ENCODE results near the gene SPIN1. TPM values are rescaled to one million over a fixed set of nuclear protein-coding genes. Genes with fewer than 3 reads are reported as not detected.

SPIN1 gene
- total RNA-seq, 1 experiment from 2014 or later, result 82.5 TPM

DNA sequence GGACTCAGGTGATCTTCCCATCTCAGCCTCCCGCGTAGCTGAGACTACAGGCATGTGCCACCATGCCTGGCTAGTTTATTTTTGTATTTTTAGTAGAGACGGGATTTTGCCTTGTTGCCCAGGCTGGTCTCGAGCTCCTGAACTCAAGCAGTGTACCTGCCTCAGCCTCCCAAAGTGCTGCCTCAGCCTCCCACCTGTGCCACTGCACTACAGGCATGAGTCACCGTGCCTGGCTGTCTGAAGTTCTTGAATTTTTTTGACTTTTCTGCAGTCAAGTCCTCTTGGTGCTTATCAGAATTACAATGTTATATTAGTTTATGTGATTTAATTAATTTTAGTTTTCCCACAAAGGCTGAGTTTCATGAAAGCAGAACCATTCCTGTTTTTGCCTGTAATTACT, 9.8 kb downstream of the SPIN1 start:
- Histone ChIP-seq H3K4me3 (no peak overlapping the region), H3K9me3 (replicated peaks) (no peaks in the 10 kb centered on the region), H3K36me3 (peaks cover 10% of the 10 kb centered on the region; the same call in 1 of the 2 replicates), H3K27ac (no peak overlapping the region), H3K4me1 (no peaks in the 10 kb centered on the region), H3K27me3 (no peaks in the 10 kb centered on the region)
- DNase-seq, result no peak

DNA sequence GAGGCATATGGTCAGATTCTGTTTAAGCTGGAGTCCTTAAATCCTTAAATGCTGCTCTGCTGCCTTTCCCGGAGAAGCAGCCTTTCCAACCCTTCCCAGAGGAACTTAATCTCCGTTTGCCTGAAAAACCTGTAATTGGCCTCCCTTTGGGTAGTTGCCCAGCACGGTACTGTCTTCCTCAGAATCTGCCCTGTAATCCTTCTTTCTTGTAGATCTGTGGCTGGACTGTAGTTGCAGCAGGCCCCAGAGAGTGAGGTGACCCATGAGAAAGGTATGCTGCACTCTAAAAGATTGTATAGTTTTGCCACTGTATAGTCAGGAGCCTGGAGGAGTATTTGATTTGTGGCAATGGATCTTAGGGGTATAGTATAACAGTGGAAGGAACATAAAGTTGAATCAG, 11.7 kb downstream of the SPIN1 start:
- no peaks in the 10 kb centered on the region for H3K9me3 ChIP-seq (replicated peaks)
- peaks cover 14% of the 10 kb centered on the region for H3K36me3 ChIP-seq
- DNase-seq, result no peak
- no peaks in the 10 kb centered on the region for H3K27me3 ChIP-seq
- H3K27ac ChIP-seq, result no peak overlapping the region
- H3K4me3 ChIP-seq, result no peak overlapping the region
- no peaks in the 10 kb centered on the region for H3K4me1 ChIP-seq

DNA sequence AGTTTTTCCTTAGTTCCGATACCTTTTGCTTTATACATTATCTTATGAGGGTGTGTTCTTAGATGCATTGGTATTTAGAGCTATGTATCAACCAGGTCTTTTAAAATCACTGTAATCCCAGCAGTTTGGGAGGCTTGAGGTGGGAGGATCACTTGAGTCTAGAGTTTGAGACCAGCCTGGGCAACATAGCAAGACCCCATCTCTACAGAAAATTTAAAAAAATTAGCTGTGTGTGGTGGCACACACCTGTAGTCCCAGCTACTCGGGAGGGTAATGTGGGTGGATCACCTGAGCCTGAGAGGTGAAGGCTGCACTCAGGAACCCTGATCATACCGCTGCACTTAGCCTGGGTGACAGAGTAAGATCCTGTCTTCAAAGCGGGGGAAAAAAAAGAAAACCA, 15.1 kb downstream of the SPIN1 start:
- DNase-seq, result no peak
- Histone ChIP-seq H3K4me3 (no peak overlapping the region), H3K36me3 (peaks cover 11% of the 10 kb centered on the region), H3K27me3 (no peaks in the 10 kb centered on the region), H3K27ac (no peak overlapping the region), H3K4me1 (no peaks in the 10 kb centered on the region), H3K9me3 (replicated peaks) (peaks cover 3% of the 10 kb centered on the region; the same call in 1 of the 2 replicates)

DNA sequence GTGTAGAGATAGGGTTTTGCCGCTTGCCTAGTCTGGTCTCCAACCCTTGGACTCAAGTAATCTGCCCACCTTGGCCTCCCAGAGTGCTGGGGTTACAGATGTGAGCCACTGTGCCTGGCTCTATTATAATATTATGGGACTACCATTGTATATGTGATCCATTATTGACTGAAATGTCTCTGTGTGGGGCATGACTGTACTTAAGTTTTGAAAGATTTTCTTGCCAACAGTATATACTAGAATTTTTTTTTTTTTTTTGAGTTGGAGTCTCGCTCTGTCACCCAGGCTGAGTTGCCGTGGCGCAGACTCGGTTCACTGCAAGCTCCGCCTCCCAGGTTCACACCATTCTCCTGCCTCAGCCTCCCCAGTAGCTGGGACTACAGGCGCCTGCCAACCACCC, 17.8 kb downstream of the SPIN1 start:
- DNase-seq, result no peak
- no peak overlapping the region for H3K4me3 ChIP-seq
- H3K4me1 ChIP-seq, result no peaks in the 10 kb centered on the region
- peaks cover 8% of the 10 kb centered on the region for H3K9me3 ChIP-seq (replicated peaks)
- H3K27me3 ChIP-seq, result no peaks in the 10 kb centered on the region
- peaks cover 13% of the 10 kb centered on the region for H3K36me3 ChIP-seq
- H3K27ac ChIP-seq, result no peak overlapping the region

DNA sequence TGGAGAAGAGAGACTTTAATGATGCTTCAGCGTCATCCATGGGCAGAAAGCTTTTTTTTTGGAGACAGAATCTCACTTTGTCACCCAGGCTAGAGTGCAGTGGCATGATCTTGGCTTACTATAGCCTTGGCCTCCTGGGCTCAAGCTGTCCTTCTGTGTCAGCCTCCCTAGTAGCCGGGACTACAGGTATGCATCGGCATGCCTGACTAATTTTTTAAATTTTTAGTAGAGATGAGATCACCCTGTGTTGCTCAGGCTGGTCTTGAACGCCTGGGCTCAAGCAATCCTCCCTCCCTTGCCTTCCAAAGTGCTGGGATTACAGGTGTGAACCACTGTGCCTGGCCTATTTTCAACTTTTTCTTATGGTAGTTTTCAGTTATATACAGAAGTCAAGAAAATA, 23.2 kb downstream of the SPIN1 start:
- H3K36me3 ChIP-seq, result peaks cover 19% of the 10 kb centered on the region
- peaks cover 20% of the 10 kb centered on the region for H3K9me3 ChIP-seq (replicated peaks)
- no peak for DNase-seq
- no peaks in the 10 kb centered on the region for H3K27me3 ChIP-seq
- H3K27ac ChIP-seq, result no peak overlapping the region
- no peaks in the 10 kb centered on the region for H3K4me1 ChIP-seq
- H3K4me3 ChIP-seq, result no peak overlapping the region

DNA sequence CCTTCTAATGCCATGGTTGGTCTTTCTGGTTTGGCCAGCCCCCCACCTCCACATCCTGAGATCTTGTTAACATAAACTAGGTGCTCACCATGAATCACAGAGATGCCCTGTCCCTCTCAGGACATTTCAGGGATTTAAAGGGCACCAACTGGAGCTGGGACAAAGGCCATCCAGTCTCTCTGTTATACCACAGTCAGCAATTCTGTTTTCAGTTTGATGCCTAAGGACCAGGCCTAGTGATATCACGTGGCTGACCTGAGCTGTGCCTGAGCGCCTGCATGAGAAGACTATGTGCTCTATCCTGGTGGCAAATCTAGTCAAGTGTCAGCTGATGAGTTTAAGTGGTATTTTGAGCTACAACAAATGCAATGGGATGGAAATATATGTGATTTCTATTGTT, 26.1 kb downstream of the SPIN1 start:
- H3K36me3 ChIP-seq, result peaks cover 38% of the 10 kb centered on the region
- H3K4me1 ChIP-seq, result no peaks in the 10 kb centered on the region
- no peak overlapping the region for H3K27ac ChIP-seq
- H3K9me3 ChIP-seq (replicated peaks), result peaks cover 25% of the 10 kb centered on the region
- no peak overlapping the region for H3K4me3 ChIP-seq
- H3K27me3 ChIP-seq, result no peaks in the 10 kb centered on the region
- no peak for DNase-seq

DNA sequence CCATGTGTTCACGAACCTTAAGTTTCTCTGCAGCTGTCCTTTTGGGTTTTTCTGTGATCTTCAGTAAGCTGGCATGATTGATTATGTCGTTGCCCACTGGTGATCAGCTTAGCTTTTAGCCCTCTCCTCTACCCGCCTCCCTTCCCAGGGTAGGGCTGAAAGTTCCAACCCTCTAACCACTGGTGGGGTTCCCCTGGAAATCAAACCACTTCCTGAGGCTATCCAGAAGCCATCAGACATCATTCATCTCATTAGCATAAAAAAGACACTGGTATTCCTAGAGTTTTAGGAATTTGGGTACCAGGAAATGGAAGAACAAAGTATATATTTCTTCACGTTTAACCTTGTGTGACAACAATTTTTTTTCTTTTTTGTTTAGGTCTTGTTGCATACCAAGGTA, 29.8 kb downstream of the SPIN1 start:
- Histone ChIP-seq H3K9me3 (replicated peaks) (peaks cover 28% of the 10 kb centered on the region), H3K27ac (no peak overlapping the region), H3K36me3 (peaks cover 57% of the 10 kb centered on the region), H3K4me1 (no peaks in the 10 kb centered on the region), H3K27me3 (no peaks in the 10 kb centered on the region), H3K4me3 (no peak overlapping the region)
- DNase-seq, result no peak

DNA sequence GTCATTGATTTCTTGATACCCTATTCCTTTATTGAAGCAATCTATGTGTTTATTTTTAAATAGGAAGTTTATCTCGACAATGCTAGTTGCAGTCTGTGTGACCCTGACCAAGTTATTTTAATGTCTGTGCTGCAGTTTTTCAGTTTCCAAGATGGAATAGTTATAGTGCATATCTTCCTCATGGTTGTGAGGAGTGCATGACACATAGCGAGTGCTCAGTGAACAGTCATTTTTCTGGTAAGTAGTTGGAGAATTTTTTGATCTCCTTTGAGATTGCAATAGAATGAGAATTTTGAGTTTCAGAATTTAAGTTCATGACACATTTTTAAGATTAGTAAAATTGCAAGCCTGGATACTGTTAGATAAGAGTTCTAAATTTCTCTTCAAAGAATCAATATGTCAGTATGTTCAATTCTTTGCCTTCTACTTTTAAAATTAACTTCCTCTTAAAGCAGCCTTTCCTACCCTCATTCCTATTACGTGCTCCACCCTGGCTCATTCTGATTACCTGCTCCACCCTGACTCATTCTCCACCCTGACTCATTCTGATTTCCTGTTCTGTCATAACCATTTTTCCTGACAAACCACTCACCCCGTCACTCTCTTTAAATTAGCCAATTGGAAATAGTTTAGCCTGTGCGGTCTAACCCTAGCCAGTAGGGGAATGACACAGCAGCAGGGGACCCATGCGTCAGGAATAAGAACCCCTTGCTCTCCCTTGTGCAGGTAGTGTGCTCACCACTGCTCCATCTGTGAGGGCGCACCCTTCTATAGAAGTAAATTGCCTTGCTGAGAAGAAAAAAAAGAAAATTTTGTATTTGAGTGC, 30.7 kb downstream of the SPIN1 start:
- H3K36me3 ChIP-seq, result peaks cover 58% of the 10 kb centered on the region
- no peak for DNase-seq
- H3K9me3 ChIP-seq (replicated peaks), result peaks cover 22% of the 10 kb centered on the region
- H3K27ac ChIP-seq, result no peak overlapping the region
- H3K4me1 ChIP-seq, result no peaks in the 10 kb centered on the region
- H3K27me3 ChIP-seq, result no peaks in the 10 kb centered on the region
- H3K4me3 ChIP-seq, result no peak overlapping the region

DNA sequence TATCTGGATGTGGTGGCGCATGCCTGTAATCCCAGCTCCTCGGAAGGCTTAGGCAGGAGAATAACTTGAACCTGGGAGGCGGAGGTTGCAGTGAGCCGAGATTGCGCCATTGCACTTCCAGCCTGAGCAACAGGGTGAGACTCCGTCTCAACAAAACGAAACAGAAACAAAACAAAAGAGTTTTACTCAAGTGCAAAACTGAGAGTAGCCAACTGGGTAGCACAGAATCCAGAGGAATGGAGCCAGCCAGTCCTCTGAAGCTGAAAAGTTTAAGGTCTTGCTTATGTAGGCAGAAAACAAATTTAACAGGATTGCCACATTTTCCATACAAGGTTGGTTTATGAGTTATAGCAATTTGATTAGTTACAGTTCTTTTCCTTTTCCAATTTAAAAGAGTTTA, 32.0 kb downstream of the SPIN1 start:
- H3K27me3 ChIP-seq, result no peaks in the 10 kb centered on the region
- no peak overlapping the region for H3K27ac ChIP-seq
- H3K4me1 ChIP-seq, result no peaks in the 10 kb centered on the region
- H3K36me3 ChIP-seq, result peaks cover 55% of the 10 kb centered on the region
- no peak overlapping the region for H3K4me3 ChIP-seq
- no peak for DNase-seq
- peaks cover 15% of the 10 kb centered on the region for H3K9me3 ChIP-seq (replicated peaks)

DNA sequence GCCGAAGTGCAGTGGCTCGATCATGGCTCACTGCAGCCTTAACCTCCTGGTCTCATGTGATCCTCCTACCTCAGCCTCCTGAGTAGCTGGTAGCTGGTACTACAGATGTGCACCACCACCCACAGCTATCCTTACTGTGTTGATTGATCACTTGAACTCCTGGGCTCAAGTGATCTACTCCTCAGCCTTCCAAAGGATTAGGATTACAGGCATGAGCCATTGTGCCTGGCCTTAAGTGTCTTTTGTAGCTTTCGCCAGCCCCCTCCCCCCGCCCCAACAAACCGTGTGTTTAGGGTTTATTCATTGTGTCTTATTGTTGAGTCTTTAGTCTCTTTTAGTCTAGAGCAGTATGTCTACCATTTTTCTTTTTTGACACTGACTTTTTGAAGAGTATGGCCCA, 33.1 kb downstream of the SPIN1 start:
- no peaks in the 10 kb centered on the region for H3K27me3 ChIP-seq
- no peak for DNase-seq
- H3K9me3 ChIP-seq (replicated peaks), result peaks cover 15% of the 10 kb centered on the region
- no peak overlapping the region for H3K4me3 ChIP-seq
- H3K36me3 ChIP-seq, result peaks cover 52% of the 10 kb centered on the region
- no peak overlapping the region for H3K27ac ChIP-seq
- no peaks in the 10 kb centered on the region for H3K4me1 ChIP-seq

DNA sequence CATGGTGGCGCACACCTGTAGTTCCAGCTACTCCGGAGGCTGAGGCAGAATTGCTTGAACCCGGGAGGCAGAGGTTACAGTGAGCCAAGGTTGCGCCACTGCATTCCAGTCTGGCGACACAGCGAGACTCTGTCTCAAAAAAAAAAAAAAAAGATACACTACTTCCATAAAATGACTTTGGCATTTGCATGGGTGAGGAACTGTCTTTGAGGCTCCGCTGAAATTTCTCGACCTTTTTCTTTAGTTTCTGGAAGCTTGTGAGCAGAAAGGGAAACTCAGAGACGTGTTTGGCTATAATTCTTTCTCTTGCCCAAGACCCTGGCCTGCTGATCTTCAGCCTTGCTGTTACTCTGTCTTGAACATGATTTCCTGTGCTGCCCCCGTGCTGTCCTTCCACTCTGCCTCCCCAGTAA, 37.3 kb downstream of the SPIN1 start:
- no peaks in the 10 kb centered on the region for H3K27me3 ChIP-seq
- H3K9me3 ChIP-seq (replicated peaks), result no peaks in the 10 kb centered on the region; the same call in 1 of the 2 replicates
- H3K4me1 ChIP-seq, result 0 out of 2 replicates have a peak, but pooled peaks cover 3% of the 10 kb centered on the region
- DNase-seq, result no peak
- no peak overlapping the region for H3K4me3 ChIP-seq
- peaks cover 37% of the 10 kb centered on the region for H3K36me3 ChIP-seq
- no peak overlapping the region for H3K27ac ChIP-seq

DNA sequence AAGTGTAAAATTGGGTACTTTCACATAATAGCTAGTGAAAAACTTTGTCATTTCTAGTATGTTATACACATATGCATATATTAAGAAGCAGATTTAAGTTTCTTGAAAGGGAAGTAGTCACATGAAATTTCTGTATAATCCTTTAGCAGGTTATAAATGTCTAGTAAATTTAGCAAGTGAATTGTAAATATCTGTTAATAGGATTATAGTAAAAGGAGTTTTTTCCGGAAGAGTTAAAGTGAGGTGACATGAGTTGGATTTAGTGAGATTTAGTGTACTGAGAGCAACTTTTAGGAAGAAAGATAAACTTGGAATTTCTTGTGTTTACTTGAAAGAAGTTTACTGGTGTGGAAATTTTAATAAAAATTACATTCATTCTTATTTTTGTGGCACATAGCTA, 38.4 kb downstream of the SPIN1 start:
- Histone ChIP-seq H3K4me3 (no peak overlapping the region), H3K9me3 (replicated peaks) (no peaks in the 10 kb centered on the region; the same call in 1 of the 2 replicates), H3K27me3 (no peaks in the 10 kb centered on the region), H3K27ac (no peak overlapping the region), H3K36me3 (peaks cover 34% of the 10 kb centered on the region), H3K4me1 (0 out of 2 replicates have a peak, but pooled peaks cover 3% of the 10 kb centered on the region)
- DNase-seq, result no peak

DNA sequence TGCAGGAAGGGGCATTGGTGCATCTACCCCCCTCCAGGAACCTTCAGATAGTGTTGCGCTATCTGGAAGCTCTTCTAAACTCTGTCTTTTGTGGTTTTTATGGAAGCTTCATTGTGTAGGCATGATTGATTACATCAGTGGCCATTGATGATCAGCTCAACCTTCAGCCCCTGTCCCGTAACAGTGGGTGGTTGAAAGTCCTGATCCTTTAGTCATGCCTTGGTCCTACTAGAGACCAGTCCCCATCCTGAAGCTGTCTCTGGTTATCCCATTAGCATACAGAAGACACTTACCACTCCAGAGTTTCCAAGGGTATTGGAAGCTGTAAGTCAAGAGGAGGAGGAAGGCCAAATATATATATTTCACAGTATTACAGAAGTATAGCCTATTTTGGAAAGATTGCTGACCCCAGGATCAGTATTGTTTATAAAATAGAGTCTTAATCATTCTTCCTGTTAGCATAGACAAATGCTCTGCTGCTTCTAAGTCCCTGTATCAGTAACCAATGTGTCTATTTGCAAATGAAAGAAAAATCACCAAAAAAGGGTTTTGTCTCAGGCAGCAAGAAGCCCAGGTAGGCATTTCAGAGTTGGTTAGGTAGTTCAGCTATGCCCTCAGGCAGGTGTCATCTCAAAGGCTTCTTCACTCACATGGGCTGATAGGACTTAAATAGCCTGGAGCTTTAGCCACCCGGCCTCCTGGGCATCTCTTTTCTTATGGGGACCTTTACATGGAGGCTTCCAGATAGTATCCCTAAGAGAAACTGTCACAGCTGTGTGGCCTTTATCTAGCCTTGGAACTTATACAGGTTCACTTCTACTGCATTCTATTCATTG, 41.6 kb downstream of the SPIN1 start:
- Histone ChIP-seq H3K36me3 (peaks cover 35% of the 10 kb centered on the region), H3K9me3 (replicated peaks) (no peaks in the 10 kb centered on the region; the same call in 1 of the 2 replicates), H3K27me3 (no peaks in the 10 kb centered on the region), H3K4me1 (peaks cover 9% of the 10 kb centered on the region; the same call in 1 of the 2 replicates), H3K27ac (no peak overlapping the region), H3K4me3 (no peak overlapping the region)
- no peak for DNase-seq

DNA sequence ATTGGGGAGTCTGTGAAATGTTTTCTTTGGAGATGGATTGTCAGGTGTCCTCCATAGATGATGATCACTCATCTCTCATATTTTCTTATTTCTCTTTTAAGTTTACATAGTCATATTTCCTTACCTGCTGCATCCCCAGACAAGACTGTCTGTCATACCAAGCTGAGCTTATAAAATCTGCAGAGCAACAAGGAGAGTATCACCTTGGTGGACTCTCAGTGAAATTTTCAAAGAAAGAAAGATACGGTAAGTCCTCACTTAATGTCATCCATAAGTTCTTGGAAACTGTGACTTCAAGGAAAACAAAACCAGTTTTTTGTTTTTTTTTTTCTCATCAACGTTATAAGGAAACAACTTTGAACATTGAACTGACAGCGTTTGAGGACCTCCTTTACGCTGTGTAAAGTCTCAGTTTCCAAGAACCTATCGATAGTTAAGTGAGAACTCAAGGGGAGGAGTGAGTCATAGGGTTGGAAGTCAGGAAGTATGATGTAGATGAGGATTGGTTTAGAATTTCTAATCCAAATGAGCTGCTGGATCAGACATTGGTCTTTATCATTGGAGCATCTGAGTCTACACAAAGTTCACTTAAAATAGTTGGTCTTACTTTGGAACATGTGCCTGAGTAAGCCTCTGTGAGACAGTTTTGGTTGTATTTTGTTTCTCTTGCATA, 45.5 kb downstream of the SPIN1 start:
- peaks cover 6% of the 10 kb centered on the region; the same call in 1 of the 2 replicates for H3K4me1 ChIP-seq
- no peak overlapping the region for H3K4me3 ChIP-seq
- DNase-seq, result peak in 1 of 2 experiments; percentile 48
- no peak overlapping the region for H3K27ac ChIP-seq
- no peaks in the 10 kb centered on the region for H3K9me3 ChIP-seq (replicated peaks)
- H3K27me3 ChIP-seq, result no peaks in the 10 kb centered on the region
- peaks cover 38% of the 10 kb centered on the region for H3K36me3 ChIP-seq

DNA sequence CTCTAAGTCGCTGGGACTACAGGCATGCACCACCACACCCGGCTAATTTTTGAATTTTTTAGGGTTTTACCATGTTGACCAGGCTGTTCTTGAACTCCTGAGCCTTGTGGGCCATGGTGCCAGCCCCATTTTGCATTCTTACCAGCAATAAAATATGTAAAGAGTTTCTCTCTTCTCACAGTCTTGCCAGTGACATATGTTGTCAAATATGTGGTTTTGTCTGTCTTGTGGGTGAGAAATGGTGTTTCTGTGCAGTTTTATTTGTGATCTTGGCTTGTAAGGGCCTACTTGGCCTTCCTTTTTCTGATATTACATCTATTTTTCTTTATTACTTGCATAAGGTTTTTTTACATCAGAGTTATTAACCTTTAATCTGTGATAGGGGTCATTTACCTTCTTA, 47.1 kb downstream of the SPIN1 start:
- Histone ChIP-seq H3K4me1 (peaks cover 6% of the 10 kb centered on the region; the same call in 1 of the 2 replicates), H3K27ac (no peak overlapping the region), H3K9me3 (replicated peaks) (no peaks in the 10 kb centered on the region), H3K36me3 (peaks cover 38% of the 10 kb centered on the region), H3K4me3 (no peak overlapping the region), H3K27me3 (no peaks in the 10 kb centered on the region)
- DNase-seq, result no peak
